Spleen (tissue), 11 donors: Measurements from ENCODE around the gene GRIK3. TPM values are rescaled to one million over a fixed set of nuclear protein-coding genes. Genes with fewer than 3 reads are reported as not detected.

Experiments
- DNase-seq: peaks from one replicate; pipeline ENCODE4 v3.0.0-alpha.2; 2020
- H3K27ac ChIP-seq, 8 donors: fragments of 200-600 bp; sonication (generic) in 7 of 8; 1 replicate in 4 of 8; 2 replicates in 4 of 8; pipeline versions ENCODE4 v1.5.0 to v1.8.0; 2016 to 2021; ENCODE audit warnings: inconsistent platforms in 4 of 8, mild to moderate bottlenecking in 4 of 8, moderate library complexity in 1 of 8
- H3K27me3 ChIP-seq, 7 donors: fragments of 200-600 bp; sonication (generic) in 6 of 7; replicated peaks in 1 of 7; 1 replicate in 4 of 7; 2 replicates in 3 of 7; pipeline versions ENCODE4 v1.5.0 to v1.8.0; 2016 to 2021; ENCODE audit warnings: inconsistent platforms in 3 of 7, mild to moderate bottlenecking in 1 of 7
- H3K36me3 ChIP-seq, 6 donors: fragments of 200-600 bp; sonication (generic) in 5 of 6; 1 replicate in 4 of 6; 2 replicates in 2 of 6; pipeline versions ENCODE4 v1.5.0 to v1.8.0; 2016 to 2021; ENCODE audit warnings: inconsistent platforms in 2 of 6
- H3K4me1 ChIP-seq, 6 donors: fragments of 200-600 bp; sonication (generic) in 5 of 6; 1 replicate in 3 of 6; 2 replicates in 3 of 6; pipeline versions ENCODE4 v1.5.0 to v1.8.0; 2016 to 2021; ENCODE audit warnings: inconsistent platforms in 3 of 6
- H3K4me3 ChIP-seq, 8 donors: fragments of 200-600 bp; sonication (generic) in 7 of 8; 1 replicate in 4 of 8; 2 replicates in 4 of 8; pipeline versions ENCODE4 v1.5.0 to v1.8.0; 2016 to 2021; ENCODE audit warnings: inconsistent platforms in 4 of 8, mild to moderate bottlenecking in 4 of 8, moderate library complexity in 2 of 8
- H3K9me3 ChIP-seq, 8 donors: fragments of 200-600 bp; sonication (generic) in 7 of 8; 1 replicate in 4 of 8; 2 replicates in 4 of 8; pipeline versions ENCODE4 v1.5.0 to v1.8.0; 2016 to 2021; ENCODE audit warnings: inconsistent platforms in 4 of 8
- POLR2A ChIP-seq, 3 donors: fragments of 450-650 bp; IDR thresholded peaks; one replicate each; pipeline ENCODE4 v1.5.1; 2017; ENCODE audit warnings: antibody characterized with exemption in 3 of 3, mild to moderate bottlenecking in 1 of 3
- POLR2AphosphoS5 ChIP-seq, 3 donors: sonication (generic); formaldehyde crosslinking; IDR thresholded peaks; one replicate each; pipeline ENCODE4 v1.5.1; 2017; ENCODE audit warnings: antibody characterized with exemption in 3 of 3
- WGBS, 5 donors: extraction: QIAGEN DNeasy Blood & Tissue Kit in 3 of 5; methylation state at CpG; one replicate each; pipeline versions ENCODE4 v1.1.5 to v1.1.7; 2013 to 2018; 5-methylcytosine and 5-hydroxymethylcytosine counted together
- intact Hi-C: fragments of 100-400 bp; cut with DNase I; formaldehyde crosslinking; loops from one replicate; pipeline ENCODE4 v1.15.0; 2023; ENCODE audit warnings: low total_unique reads
- polyA plus RNA-seq, 3 donors: library from polyadenylated mRNA; stranded (reverse); fragments of 200-250 nt; gene quantifications; one replicate each; pipeline ENCODE4 v1.2.1, GENCODE V29; 2013
- total RNA-seq, 7 donors: library from RNA; depleted of rRNA in 3 of 7; stranded (reverse); fragments of >200 nt in 3 of 7; fragmentation: NEBNext Ultra II Directional in 4 of 7; extraction: Animal tissue kit (Norgen Biotek cat#: 25700) in 4 of 7; gene quantifications; one replicate each; pipeline versions ENCODE4 v1.1.0 to v1.2.1, GENCODE V29; 2016 to 2021
- TF ChIP-seq, protein P1 (sequence below), 11 experiments: fragments of 200-600 bp in 7 of 11; fragments of 450-650 bp in 4 of 11; sonication (generic) in 4 of 11; IDR thresholded peaks in 8 of 11; conservative IDR thresholded peaks in 3 of 11; 1 replicate in 7 of 11; 2 replicates in 4 of 11; pipeline versions ENCODE4 v1.4.0 to v1.8.0; 2016 to 2021; ENCODE audit warnings: antibody characterized with exemption in 11 of 11, inconsistent platforms in 4 of 11, mild to moderate bottlenecking in 1 of 11
- donor health status: healthy with polysubstance abuse.
- donor health status: DM: no; HTN: no; CAD: no; lungs with moderate emphysema.
- donor health status: DM: no; HTN: no; CAD: no.
- donor health status: Bipolar disorder and iron deficiency.
- donor health status: healthy.
- donor health status: DM: no; HTN: no; CAD: no.
- donor health status: DM: yes; HTN: yes; CAD: no.

GRIK3 gene
- total and polyA plus RNA-seq, 10 donors, result 0.09 to 0.74 (median 0.19) TPM

DNA sequence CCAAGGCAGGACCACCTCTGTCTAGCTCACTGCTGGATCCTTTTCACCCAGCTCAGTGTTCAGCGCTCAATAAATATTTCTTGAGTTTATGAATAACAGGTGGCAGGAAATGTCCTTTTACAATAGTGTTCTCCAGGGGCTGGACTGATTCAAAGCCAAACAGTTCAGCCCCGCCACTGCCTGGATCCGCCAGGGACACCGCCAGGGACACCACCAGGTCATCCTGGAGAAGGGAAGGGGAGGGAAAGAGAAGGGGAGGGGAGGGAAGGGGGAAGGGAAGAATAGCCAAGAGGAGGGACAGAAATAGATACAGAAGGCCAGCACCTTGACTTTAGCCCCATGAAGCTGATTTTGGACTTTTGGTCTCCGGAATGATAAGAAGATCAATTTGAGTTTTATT, 255.6 kb downstream of the GRIK3 start:
- H3K4me3 ChIP-seq, result no peak overlapping the region
- H3K9me3 ChIP-seq, result no peaks in the 10 kb centered on the region
- DNase-seq, result no peak
- no peaks in the 10 kb centered on the region for H3K36me3 ChIP-seq
- H3K4me1 ChIP-seq, result no peaks in the 10 kb centered on the region
- TF ChIP-seq POLR2AphosphoS5 (IDR thresholded peaks at IDR 0.05) (peak in 1 of 3 donors; percentile 42), POLR2A (IDR thresholded peaks at IDR 0.05) (no peak)
- intact Hi-C loops, result no loop called here
- peaks cover 0 to 57% (median 0%) of the 10 kb centered on the region in 7 donors for H3K27me3 ChIP-seq
- H3K27ac ChIP-seq, result no peak overlapping the region
- 45 to 58% (median 55%) methylated on average over 5 of the region's 5 CpGs for WGBS, 5 donors

- no peaks in the 10 kb centered on the region for H3K36me3 ChIP-seq
- TF ChIP-seq POLR2AphosphoS5 (IDR thresholded peaks at IDR 0.05) (no peak), POLR2A (IDR thresholded peaks at IDR 0.05) (no peak)
- TF ChIP-seq, protein P1, sequence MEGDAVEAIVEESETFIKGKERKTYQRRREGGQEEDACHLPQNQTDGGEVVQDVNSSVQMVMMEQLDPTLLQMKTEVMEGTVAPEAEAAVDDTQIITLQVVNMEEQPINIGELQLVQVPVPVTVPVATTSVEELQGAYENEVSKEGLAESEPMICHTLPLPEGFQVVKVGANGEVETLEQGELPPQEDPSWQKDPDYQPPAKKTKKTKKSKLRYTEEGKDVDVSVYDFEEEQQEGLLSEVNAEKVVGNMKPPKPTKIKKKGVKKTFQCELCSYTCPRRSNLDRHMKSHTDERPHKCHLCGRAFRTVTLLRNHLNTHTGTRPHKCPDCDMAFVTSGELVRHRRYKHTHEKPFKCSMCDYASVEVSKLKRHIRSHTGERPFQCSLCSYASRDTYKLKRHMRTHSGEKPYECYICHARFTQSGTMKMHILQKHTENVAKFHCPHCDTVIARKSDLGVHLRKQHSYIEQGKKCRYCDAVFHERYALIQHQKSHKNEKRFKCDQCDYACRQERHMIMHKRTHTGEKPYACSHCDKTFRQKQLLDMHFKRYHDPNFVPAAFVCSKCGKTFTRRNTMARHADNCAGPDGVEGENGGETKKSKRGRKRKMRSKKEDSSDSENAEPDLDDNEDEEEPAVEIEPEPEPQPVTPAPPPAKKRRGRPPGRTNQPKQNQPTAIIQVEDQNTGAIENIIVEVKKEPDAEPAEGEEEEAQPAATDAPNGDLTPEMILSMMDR (IDR thresholded peaks at IDR 0.05 in 8 of 11, conservative IDR thresholded peaks at IDR 0.05 in 3 of 11), result no peak
- H3K4me1 ChIP-seq, result no peaks in the 10 kb centered on the region
- DNase-seq, result no peak
- no peak overlapping the region for H3K4me3 ChIP-seq
- no peaks in the 10 kb centered on the region for H3K9me3 ChIP-seq
- intact Hi-C loops, result no loop called here
- H3K27ac ChIP-seq, result no peak overlapping the region
- peaks cover 0 to 64% (median 4%) of the 10 kb centered on the region in 7 donors for H3K27me3 ChIP-seq
- 55 to 66% (median 60%) methylated on average over 10 of the region's 10 CpGs for WGBS, 5 donors
Observed at GRCh38 chr1:36776948-36777831, 257.1 kb downstream of the GRIK3 start.

GRCh38 chr1:36776256-36776655, 258.1 kb downstream of the GRIK3 start:
- 55 to 64% (median 62%) methylated on average over 3 of the region's 3 CpGs for WGBS, 5 donors
- TF ChIP-seq, protein P1 (IDR thresholded peaks at IDR 0.05 in 8 of 11, conservative IDR thresholded peaks at IDR 0.05 in 3 of 11), result no peak
- TF ChIP-seq POLR2A (IDR thresholded peaks at IDR 0.05), result no peak
- TF ChIP-seq POLR2AphosphoS5 (IDR thresholded peaks at IDR 0.05), result no peak
- Histone ChIP-seq H3K27ac (no peak overlapping the region), H3K36me3 (no peaks in the 10 kb centered on the region), H3K27me3 (peaks cover 0 to 65% (median 4%) of the 10 kb centered on the region in 7 donors), H3K4me1 (no peaks in the 10 kb centered on the region), H3K4me3 (no peak overlapping the region), H3K9me3 (no peaks in the 10 kb centered on the region)
- no peak for DNase-seq
- intact Hi-C loops, result no loop called here

DNA sequence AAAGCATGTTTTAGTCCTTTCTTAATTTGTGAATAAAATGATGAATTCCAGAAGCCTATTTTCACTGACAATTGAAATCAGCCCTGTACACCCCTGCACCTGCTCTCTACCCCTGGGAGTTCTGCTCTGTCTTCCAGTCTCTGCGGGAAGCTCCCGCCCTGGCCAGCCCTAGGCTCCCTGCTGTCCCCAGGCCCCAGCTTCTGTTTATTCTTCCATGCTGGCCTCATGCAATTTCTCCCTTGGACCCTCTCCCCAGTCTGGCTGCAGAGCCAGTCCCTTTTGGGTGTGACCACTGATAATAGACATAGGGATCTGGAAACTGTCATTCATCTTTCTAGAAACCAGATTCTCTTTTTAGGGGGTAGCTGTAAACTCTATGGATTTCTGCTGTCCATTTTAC, 258.6 kb downstream of the GRIK3 start:
- H3K36me3 ChIP-seq, result no peaks in the 10 kb centered on the region
- no peaks in the 10 kb centered on the region for H3K9me3 ChIP-seq
- intact Hi-C loops, result no loop called here
- no peaks in the 10 kb centered on the region for H3K4me1 ChIP-seq
- DNase-seq, result no peak
- 72 to 89% (median 76%) methylated on average over 2 of the region's 2 CpGs for WGBS, 5 donors
- peaks cover 0 to 66% (median 6%) of the 10 kb centered on the region in 7 donors for H3K27me3 ChIP-seq
- TF ChIP-seq POLR2AphosphoS5 (IDR thresholded peaks at IDR 0.05) (no peak), POLR2A (IDR thresholded peaks at IDR 0.05) (no peak)
- TF ChIP-seq, protein P1 (IDR thresholded peaks at IDR 0.05 in 8 of 11, conservative IDR thresholded peaks at IDR 0.05 in 3 of 11), result no peak
- H3K4me3 ChIP-seq, result no peak overlapping the region
- H3K27ac ChIP-seq, result no peak overlapping the region
